ENCODE measurements around the gene MPP2.

GRCh38 chr17:43857957-43858600 is 49.3 kb downstream of the MPP2 start:
- TF ChIP-seq CTCF (IDR thresholded peaks at IDR 0.05; ENCODE audit: low read depth, low read length, poor library complexity, severe bottlenecking): no peak
- no peak for TF ChIP-seq EZH2phosphoT487 (IDR thresholded peaks at IDR 0.05; ENCODE audit: borderline replicate concordance, low read length)
